ENCODE results near the gene ZNF57. TPM values are rescaled to one million over a fixed set of nuclear protein-coding genes. Genes with fewer than 3 reads are reported as not detected.
"Not testable (repeated sequence)": the region's sequence is repeated elsewhere in the genome, so short reads cannot be mapped to it uniquely, and the experiment has no call there.

The ZNF57 gene
- total RNA-seq, 4 donors from 2014 or later, result 1.2 to 22.1 (median 14.1) TPM

DNA sequence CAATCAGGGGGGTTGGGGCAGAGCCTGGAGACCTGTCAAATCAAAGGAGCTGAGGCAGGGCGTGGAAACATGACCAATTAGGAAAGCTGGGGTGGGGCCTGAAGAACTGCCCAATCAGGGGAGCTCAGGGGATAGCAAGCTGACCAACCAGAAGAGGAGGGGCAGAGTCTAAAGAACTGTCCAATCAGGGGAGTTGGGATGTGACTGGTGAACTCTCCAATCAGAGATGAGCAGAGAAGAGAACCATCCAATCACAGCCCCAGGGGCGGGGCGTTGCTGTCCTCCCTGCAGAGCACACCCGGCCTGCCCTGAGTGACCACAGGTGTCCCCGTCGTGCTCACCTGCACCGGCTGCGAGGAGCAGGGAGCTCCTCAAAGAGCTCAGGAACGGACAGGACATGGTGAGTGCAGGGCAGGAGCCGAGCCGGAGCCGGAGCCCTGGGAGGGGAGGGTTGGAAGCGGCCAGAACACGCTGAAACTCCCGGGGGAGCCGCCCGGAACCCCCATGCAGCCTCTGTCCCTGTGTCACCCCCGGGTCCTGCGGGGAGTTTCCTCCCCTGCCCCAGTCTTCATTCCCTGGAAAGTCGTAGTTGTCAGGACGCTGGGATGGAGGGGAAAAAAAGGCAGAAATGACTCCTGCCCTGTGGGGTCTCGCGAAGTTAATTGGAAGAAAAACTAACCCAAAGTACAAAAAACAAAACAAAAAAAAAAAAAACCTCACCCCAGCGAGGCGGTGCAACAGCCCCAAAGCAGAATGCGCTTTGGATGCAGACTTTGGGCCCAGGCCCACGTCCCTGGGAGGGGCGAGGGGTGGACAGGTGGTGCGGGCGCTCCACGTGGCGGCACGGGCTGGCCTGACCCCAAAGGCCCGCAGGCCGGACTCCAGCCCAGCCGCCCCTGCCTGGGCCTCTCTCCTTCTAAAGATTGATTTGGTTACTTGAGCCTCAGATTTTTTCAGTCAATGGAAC lies 33.4 kb upstream of the ZNF57 start, which contains the start of gene ZNF556:
ZNF556 (plus strand) TSS at position 311 of the 967 bp plus-strand sequence; CDS start at position 398, 87 bp downstream.
- H3K36me3 ChIP-seq, result no peaks in the 10 kb centered on the region
- H3K27me3 ChIP-seq, result no peaks in the 10 kb centered on the region
- DNase-seq, result no peak
- no peaks in the 10 kb centered on the region for H3K9me3 ChIP-seq
- TF ChIP-seq POLR2A (IDR thresholded peaks at IDR 0.05) (no peak), POLR2AphosphoS5 (IDR thresholded peaks at IDR 0.05) (no peak), EP300 (IDR thresholded peaks at IDR 0.05; ENCODE audit: low read depth) (no peak), CTCF (IDR thresholded peaks at IDR 0.05) (no peak)
- H3K4me1 ChIP-seq, result no peaks in the 10 kb centered on the region
- WGBS, 2 donors (ENCODE audit: low coverage in 1 of 2), result 77 to 86% methylated on average over 16 to 35 of the region's 36 CpGs
- H3K27ac ChIP-seq, result no peak within 1 kb of the TSS
- in situ Hi-C loops (cut with MboI; ENCODE audit: low pct_ligation_motif_present in 1 of 4, low pct_unique_long_range_greater_than_20kb in 1 of 4, low sequenced_read_pairs in 3 of 4) (loop anchor here in 1 of 4 donors (5.0 kb wide), 1 partner anchor 215 kb away; no protein-coding TSS in a partner anchor), intact Hi-C loops (cut with DNase I; ENCODE audit: low total_unique reads) (no loop called here)
- no peak within 1 kb of the TSS for H3K4me3 ChIP-seq

DNA sequence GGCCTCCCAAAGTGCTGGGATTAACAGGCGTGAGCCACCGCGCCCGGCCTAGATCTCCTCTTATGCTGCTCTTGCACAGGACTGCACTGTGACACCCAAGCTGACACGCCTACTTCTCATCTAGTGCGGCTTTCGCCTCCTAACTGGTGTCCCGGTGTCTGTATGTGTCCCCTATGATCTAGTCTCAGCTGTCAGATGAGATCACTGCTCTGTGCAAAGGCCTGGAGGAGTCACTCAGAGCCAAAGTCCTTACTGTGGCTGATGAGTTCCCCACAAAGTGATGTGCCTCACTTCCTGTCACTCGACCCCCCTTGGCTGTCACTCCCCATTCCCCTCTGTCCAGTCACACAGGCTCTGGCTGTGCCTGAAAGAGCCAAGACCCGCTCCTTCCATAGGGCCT lies 31.1 kb upstream of the ZNF57 start:
- no peaks in the 10 kb centered on the region for H3K27me3 ChIP-seq
- DNase-seq, result no peak
- WGBS, 2 donors (ENCODE audit: low coverage in 1 of 2), result 80% methylated on average over 10 of the region's 10 CpGs; no CpG with 5 or more reads in 1 of the 2 donors
- H3K9me3 ChIP-seq, result no peaks in the 10 kb centered on the region
- H3K27ac ChIP-seq, result no peak overlapping the region
- H3K4me3 ChIP-seq, result no peak overlapping the region
- in situ Hi-C loops (cut with MboI; ENCODE audit: low pct_ligation_motif_present in 1 of 4, low pct_unique_long_range_greater_than_20kb in 1 of 4, low sequenced_read_pairs in 3 of 4), result loop anchor here in 2 of 4 donors (5.0 to 10.0 kb wide), 2 partner anchors 217 to 225 kb away; no protein-coding TSS in a partner anchor
- no peaks in the 10 kb centered on the region for H3K4me1 ChIP-seq
- TF ChIP-seq POLR2AphosphoS5 (IDR thresholded peaks at IDR 0.05), result no peak
- no peak for TF ChIP-seq EP300 (IDR thresholded peaks at IDR 0.05; ENCODE audit: low read depth)
- TF ChIP-seq POLR2A (IDR thresholded peaks at IDR 0.05), result no peak
- no peak for TF ChIP-seq CTCF (IDR thresholded peaks at IDR 0.05)
- intact Hi-C loops (cut with DNase I; ENCODE audit: low total_unique reads), result loop anchor here (10.0 kb wide), 1 partner anchor 225 kb away; no protein-coding TSS in a partner anchor
- no peaks in the 10 kb centered on the region for H3K36me3 ChIP-seq

DNA sequence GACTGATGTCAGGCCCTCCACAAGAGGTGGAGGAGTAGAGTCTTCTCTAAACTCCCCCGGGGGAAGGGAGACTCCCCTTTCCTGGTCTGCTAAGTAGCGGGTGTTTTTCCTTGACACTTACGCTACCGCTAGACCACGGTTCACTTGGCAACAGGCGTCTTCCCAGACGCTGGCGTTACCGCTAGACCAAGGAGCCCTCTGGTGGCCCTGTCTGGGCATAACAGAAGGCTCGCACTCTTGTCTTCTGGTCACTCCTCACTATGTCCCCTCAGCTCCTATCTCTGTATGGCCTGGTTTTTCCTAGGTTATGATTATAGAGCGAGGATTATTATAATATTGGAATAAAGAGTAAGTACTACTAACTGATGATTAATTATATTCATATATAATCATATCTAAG lies 28.6 kb upstream of the ZNF57 start:
- not testable (repeated sequence) for H3K27me3 ChIP-seq, H3K4me3 ChIP-seq, H3K36me3 ChIP-seq, H3K4me1 ChIP-seq, DNase-seq, H3K27ac ChIP-seq
- peaks cover 5 to 17% of the 10 kb centered on the region in 2 donors for H3K9me3 ChIP-seq
- WGBS, 2 donors (ENCODE audit: low coverage in 1 of 2), result 22 to 25% methylated on average over 1 to 11 of the region's 11 CpGs
- intact Hi-C loops (cut with DNase I; ENCODE audit: low total_unique reads) (loop anchor here (10.0 kb wide), 1 partner anchor 227 kb away; no protein-coding TSS in a partner anchor), in situ Hi-C loops (cut with MboI; ENCODE audit: low pct_ligation_motif_present in 1 of 4, low pct_unique_long_range_greater_than_20kb in 1 of 4, low sequenced_read_pairs in 3 of 4) (loop anchor here in 1 of 4 donors (10.0 kb wide), 1 partner anchor 227 kb away; no protein-coding TSS in a partner anchor)
- peak in 2 of 5 experiments; percentile 26 to 47 for TF ChIP-seq CTCF (IDR thresholded peaks at IDR 0.05)
